Stimulated activated CD4-positive, alpha-beta T cell treated with anti-CD3 and anti-CD28 coated beads, Interleukin-2, amount 100 ng/mL, for 24 hours (primary cell): Measurements from ENCODE around the gene GPC3.

Experiments
- DNase-seq, 2 donors: peaks; one replicate each; pipeline ENCODE4 v3.0.0-alpha.2; 2020

GPC3 gene

GRCh38 chrX:133965321-133965720, 20.1 kb downstream of the GPC3 start:
- DNase-seq: no peak

DNA sequence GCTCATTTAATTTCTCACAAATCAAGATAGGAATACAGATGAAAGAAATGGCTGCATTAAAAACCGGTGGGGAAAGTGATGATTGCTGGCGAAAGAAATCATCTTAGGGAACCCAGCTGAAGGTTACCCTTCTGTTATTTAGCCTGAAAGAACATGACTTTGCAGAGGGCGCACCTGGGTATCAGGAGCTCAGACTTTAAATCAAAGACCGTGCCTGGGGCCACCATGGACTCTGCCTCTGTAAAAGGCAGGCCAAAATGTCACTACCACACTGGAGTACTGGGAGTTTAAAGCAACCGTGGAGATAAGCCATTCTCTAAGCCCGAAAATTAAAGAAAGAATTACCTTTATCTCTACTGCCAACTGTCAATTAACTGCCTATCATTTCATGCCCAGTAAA, 24.3 kb downstream of the GPC3 start:
- no peak for DNase-seq

- DNase-seq: no peak
These were observed 25.4 kb downstream of the GPC3 start for GRCh38 chrX:133959972-133960371.

GRCh38 chrX:133958997-133959688, 26.3 kb downstream of the GPC3 start:
- no peak for DNase-seq

- no peak for DNase-seq
These were observed 28.6 kb downstream of the GPC3 start for GRCh38 chrX:133956570-133957340.

- no peak for DNase-seq
These were observed 31.5 kb downstream of the GPC3 start for GRCh38 chrX:133953785-133954355.

DNA sequence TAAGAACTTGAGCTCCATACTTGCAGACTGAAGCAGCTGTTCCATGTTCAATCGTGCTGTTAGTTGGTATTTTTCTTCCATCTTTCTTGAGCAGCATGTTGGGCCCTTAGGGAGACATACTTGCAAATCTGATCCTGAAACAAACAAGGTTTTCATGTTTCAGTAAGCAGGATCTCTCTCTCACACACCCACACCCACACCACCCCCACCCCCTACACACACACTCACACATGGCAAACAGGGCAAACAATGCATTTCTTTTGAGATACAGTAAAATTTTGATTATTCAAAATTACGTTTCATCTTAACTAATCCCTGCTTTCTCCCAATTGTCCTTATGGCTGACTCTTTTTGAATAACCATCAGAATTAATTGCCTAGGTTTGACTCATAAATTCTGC, 32.3 kb downstream of the GPC3 start:
- no peak for DNase-seq

GRCh38 chrX:133951098-133951497, 34.3 kb downstream of the GPC3 start:
- no peak for DNase-seq

- DNase-seq: no peak
These were observed 35.2 kb downstream of the GPC3 start for GRCh38 chrX:133950214-133950613.

DNA sequence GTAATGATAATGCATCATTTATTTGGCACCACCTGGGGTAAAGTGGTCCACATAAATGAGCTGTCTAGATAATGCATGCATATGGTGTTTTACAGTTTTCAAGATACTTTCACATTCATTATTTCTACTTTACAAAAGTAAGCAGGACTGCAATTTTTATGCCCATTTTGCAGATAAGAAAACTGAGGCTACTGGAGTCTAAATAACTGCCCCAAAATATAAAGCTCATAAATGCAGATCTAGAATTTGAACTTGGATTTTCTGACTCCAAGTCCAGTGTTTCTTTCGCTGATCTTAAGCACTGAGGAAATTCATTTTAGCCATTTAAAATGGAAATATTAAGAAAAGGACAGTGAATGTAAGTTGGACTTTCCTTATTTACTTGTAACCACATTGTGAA, 36.5 kb downstream of the GPC3 start:
- DNase-seq: no peak

DNA sequence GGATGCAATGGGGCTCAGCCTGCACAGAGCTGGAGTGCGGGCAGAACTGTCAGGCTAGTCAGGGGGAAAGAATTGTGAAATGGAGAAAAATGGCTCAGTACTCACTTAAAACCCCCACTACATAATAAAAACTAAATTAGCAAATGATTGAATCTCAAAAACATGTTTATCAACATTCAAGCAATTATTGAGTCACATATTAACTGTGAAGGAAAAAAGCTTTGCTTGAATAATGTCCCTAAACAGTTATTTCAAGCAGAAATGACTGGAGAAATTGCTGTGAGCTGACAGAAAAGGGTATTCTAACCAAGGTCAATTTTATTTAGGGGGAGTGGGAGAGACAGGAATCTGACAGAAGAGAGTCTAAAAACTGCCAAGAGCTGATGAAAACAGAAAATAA, 37.4 kb downstream of the GPC3 start:
- no peak for DNase-seq

DNA sequence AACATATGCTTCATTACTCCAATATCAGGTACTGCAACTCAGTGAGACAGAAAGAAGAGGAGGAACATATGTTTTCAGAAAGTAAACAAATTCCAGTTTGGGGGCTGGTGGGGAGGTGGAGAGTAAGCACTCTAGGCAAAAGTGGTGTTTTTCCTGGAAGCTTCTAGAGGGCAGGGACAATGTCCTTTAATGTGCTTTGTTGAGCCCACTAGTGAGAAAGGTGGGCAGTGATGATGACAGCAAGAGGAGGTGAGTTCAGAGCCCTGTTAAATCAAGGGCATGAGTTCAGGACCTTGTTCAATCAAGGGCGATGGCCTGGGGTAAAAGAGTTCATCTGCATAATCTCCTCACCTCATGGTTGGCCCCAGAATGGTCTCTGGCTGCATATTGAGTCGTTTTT, 38.4 kb downstream of the GPC3 start:
- no peak for DNase-seq

DNA sequence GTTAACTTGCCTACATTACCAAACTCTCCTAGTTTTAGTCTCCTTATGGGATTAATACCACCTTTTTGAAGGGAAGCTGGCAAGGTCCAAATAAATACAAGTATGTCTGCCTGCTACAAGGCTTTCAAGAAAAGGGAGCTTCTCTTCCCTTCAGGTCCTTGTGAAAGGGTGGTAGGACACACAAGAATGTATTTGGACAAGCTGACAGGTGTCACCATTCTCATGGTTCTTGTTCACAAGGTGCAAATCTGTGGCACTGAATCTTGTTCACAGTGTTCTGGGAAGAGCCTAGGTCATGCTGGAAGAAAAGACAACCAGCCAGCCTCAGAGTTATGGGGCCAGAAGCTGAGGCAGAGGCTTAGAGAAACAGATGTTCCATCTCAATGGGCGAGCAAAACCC, 41.9 kb downstream of the GPC3 start:
- DNase-seq: no peak

DNA sequence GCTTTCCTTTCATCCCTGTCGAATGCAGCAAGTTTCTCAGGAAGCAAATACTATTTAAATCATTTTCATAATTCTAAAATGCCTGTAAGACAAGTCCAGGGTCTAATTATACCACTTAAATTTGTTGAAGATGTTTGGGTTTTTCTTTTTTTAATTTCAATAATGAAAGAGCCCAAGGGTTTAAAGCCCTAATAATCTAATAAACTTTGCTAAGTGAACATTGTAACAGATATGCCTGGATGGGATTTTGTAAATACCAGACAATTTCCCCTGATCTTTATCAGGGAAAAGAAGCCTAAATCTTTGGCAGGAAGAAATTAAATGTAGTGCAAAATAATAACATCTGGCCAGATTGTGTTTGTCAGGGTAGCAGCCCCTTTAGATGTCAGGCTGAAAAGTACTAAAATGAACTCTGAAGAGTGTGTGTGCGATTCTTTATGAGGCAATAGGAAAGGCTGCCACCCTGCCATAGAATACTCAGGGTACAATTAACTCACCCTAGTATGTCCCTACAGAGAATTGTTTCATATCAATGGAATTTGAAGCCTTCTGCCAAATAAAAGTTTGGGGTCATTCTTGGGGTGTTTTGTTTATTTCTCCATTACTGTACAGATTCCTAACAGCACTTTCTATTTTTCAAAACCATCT, 45.6 kb downstream of the GPC3 start:
- DNase-seq: no peak

GRCh38 chrX:133938530-133938929, 46.9 kb downstream of the GPC3 start:
- DNase-seq: no peak

- DNase-seq: no peak
These were observed 48.4 kb downstream of the GPC3 start for GRCh38 chrX:133937022-133937421.

DNA sequence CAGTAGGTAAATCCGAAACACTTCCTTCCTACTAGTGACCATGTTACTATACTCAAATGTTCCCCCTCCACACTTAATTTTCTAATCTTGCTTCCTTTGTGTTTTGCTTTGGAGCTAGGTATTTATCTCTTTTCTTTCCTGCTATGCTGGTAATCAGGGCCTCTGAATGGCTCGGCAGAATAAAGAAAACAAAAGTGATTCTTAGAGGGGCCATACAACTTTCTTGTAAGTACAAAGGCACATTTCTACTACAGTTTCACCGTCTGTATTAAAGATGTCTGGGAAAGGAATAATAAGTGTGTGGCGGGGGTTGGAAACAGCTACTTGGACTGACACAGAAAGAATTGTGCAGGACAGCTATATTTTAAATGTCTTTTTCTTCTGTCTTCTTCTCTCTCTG, 50.3 kb downstream of the GPC3 start:
- no peak for DNase-seq

DNA sequence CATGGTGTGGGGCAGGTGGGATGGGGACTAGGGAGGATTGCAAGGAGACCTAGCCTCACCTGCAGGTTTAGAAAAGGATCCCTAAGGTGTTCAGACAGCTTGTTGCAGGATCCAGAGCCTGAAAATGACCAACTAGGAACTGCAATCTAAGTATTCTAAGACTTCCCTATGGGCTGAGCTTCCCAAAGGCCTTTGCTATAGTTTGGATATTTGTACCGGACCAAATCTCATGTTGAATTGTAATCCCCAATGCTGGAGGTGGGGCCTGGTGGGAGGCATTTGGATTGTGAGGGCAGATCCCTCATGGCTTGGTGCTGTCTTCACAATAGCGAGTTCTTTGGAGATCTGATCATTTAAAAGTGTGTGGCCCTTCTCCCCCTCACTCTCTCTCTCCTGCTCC, 52.1 kb downstream of the GPC3 start:
- DNase-seq: no peak

DNA sequence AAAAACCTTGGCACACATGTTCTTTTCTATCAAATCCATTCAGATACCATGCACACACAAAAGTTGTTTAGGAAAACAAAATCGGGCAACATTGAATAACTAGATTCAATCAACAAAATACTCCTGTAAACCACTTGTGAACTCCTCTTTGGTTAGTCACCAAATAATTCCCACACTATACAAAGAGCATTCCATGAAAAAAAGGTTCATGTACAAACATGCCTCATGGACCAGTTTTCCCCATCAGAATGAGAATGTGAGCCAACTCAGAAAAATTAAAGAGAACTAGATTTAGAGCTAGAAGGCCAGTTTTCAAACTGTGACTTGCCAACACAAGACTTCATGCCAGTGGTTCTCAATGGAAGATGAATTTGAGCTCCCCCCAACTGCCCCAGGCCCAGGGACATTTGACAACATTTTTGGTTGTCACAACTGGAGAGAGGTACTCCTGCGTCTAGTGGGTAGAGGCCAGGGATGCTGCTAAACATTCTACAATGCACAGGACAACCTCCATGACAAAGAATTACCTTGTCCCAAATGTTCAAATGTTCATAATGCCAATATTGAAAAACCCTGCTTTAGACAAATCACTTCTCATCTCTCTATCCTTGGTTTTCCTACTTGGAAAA, 55.4 kb downstream of the GPC3 start:
- no peak for DNase-seq

DNA sequence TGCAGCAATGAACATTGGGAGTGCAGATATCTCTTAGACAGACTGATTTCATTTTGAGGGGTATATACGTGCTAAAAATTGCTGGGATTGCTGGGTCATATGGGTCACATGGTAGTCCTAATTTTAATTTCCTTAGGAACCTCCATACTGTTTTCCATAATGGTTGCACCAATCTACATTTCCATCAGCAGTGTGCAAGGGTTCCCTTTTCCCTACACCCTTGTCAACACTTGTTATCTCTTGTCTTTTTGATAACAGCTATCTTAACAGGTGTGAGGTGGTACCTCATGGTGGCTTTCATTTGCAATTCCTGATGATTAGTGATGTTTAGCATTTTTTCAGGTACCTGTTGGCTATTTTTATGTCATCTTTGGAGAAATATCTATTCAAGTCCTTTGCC, 57.0 kb downstream of the GPC3 start:
- DNase-seq: no peak

DNA sequence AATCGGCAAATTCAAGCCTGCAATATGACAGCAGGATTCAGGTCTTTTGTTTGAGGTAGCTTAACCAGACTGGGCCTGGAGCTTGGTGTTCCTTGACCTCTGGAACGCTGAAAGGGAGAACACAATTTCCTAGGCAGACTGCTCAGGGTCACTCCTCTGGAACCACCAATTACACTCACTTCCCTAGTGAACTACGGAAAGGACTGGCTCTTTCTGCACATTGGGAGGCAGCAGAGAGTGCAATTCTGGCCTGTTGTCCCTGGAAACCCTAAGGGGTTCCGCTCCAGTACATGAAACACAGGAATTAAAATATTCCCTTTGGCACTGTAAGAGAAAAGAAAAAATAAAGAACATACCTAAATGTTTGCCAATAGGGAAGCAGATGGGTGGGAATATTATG, 58.6 kb downstream of the GPC3 start:
- DNase-seq: no peak

GRCh38 chrX:133926099-133926498, 59.3 kb downstream of the GPC3 start:
- no peak for DNase-seq

- DNase-seq: no peak
These were observed 60.8 kb downstream of the GPC3 start for GRCh38 chrX:133924548-133924947.
